Ovary (tissue), 3 donors: ENCODE results near the gene IGDCC3.

Experiments used
- CTCF ChIP-seq, 3 donors: fragments of 450-650 bp in 2 of 3; fragments of 200-600 bp in 1 of 3; IDR thresholded peaks; one replicate each; pipeline versions ENCODE4 v1.5.1 to v1.8.0; 2016 to 2022; ENCODE audit warnings: antibody characterized with exemption in 3 of 3, mild to moderate bottlenecking in 1 of 3
- EP300 ChIP-seq: sonication (generic); formaldehyde crosslinking; IDR thresholded peaks from one replicate; pipeline ENCODE4 v1.6.1; 2017; ENCODE audit warnings: antibody characterized with exemption
- POLR2A ChIP-seq: fragments of 450-650 bp; IDR thresholded peaks from one replicate; pipeline ENCODE4 v1.6.1; 2017; ENCODE audit warnings: antibody characterized with exemption, mild to moderate bottlenecking, moderate library complexity
- donor health status: DM: no; HTN: no; CAD: no.

GRCh38 chr15:65384895-65385869 is 7.4 kb upstream of the IGDCC3 start:
- TF ChIP-seq POLR2A (no peak), CTCF (IDR thresholded peaks at IDR 0.05) (peak; percentile 85 to 93 (median 89)), EP300 (no peak)
